ENCODE data around the gene ANKS6.

Gene ANKS6

DNA sequence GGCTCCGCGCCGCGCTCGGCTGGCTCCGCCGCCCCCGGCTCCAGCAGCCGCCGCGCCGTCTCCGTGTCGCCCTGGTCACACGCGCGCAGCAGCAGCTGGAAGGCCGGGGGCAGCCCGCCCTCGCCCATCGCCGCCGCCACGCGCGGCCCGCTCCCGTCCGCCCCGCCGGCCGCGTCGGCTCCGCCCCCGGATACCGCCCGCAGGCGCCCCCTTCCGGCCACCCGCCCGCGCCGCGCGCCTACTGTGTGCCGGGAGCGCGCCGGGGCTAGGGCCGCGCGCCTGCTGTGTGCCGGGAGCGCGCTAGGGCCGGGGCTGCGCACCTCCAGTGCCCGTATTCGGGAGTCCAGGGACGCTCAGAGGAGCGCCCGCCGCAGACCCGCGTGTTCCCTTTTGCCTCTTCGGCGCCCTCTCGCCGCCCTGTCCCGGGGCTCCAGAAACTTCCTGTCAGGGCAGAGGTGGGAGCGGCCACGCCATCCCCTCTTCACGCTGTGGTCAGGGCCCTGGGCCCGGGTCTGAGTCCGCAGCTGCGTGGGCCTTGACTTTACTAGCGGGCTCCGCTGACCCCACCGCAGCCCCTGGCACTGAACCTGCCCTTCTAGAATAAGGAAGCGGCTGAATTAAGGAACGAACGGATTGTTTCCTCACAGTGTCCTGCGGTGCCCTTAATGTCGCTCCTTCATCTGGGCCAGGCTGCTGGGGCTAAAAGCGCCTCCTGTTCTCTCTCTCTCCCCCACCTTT is at the start of gene ANKS6:
Gene ANKS6, minus strand, starts transcription at position 192 of the 738 bp plus-strand sequence. Its CDS starts 64 bp downstream, at position 128.
- Histone ChIP-seq H3K27me3 (ENCODE audit: control insufficient read depth, insufficient read depth, low read length) (peaks cover 9% of the 10 kb centered on the region), H3K4me3 (ENCODE audit: low read depth, low read length) (peak within 1 kb of the TSS; percentile 67), H3K9me3 (ENCODE audit: control insufficient read depth, insufficient read depth, low read length) (no peaks in the 10 kb centered on the region), H3K4me1 (ENCODE audit: control insufficient read depth, insufficient read depth, low read length) (peaks cover 7% of the 10 kb centered on the region), H3K9ac (ENCODE audit: low read depth, low read length) (peak within 1 kb of the TSS; percentile 65), H3K36me3 (ENCODE audit: control insufficient read depth, insufficient read depth, low read length) (no peaks in the 10 kb centered on the region)

DNA sequence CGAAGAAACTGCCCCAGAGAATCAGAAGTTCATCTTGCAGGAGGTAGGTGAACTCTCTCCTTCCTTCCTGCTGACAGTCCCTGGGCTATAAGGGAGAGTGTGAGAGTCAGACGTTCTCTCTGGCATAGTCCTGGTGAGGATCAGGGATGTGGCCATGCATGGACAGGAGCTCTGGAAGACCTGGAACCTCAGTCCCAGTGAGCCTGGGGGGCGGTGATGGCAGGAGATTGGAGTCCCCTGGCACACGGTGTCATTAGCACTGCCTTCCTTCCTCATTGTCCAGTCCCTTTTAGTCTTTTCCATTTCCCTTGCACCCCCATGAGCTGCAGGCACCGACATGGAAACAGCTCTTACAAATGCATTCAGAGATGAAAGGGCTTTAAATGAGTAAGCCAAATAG is 49.7 kb upstream of the ANKS6 start:
- Histone ChIP-seq H3K36me3 (ENCODE audit: control insufficient read depth, insufficient read depth, low read length) (no peaks in the 10 kb centered on the region), H3K4me1 (ENCODE audit: control insufficient read depth, insufficient read depth, low read length) (peaks cover 9% of the 10 kb centered on the region), H3K4me3 (ENCODE audit: low read depth, low read length) (no peak overlapping the region), H3K9me3 (ENCODE audit: control insufficient read depth, insufficient read depth, low read length) (no peaks in the 10 kb centered on the region), H3K27me3 (ENCODE audit: control insufficient read depth, insufficient read depth, low read length) (no peaks in the 10 kb centered on the region), H3K9ac (ENCODE audit: low read depth, low read length) (no peak overlapping the region)

DNA sequence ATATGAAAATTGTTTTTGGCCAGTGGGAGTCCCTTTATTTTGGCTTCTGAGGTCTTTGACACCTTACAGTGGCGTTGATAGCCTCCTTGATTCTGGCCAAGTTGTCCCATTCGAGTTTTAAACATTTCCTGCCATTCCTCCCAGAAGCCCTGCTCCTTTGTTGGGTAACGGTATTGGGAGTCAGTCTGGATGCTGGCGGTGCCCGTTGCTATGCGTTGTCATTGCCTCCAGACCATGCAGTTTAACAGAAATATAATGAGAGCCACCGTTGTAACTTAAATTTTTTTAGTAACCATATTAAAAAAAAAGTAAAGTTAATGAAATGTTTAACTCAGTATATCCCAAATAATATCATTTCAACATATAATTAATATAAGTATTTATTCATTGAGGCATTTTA is 46.2 kb upstream of the ANKS6 start:
- Histone ChIP-seq H3K9ac (ENCODE audit: low read depth, low read length) (no peak overlapping the region), H3K4me3 (ENCODE audit: low read depth, low read length) (no peak overlapping the region), H3K4me1 (ENCODE audit: control insufficient read depth, insufficient read depth, low read length) (no peaks in the 10 kb centered on the region), H3K27me3 (ENCODE audit: control insufficient read depth, insufficient read depth, low read length) (no peaks in the 10 kb centered on the region), H3K36me3 (ENCODE audit: control insufficient read depth, insufficient read depth, low read length) (no peaks in the 10 kb centered on the region), H3K9me3 (ENCODE audit: control insufficient read depth, insufficient read depth, low read length) (no peaks in the 10 kb centered on the region)

DNA sequence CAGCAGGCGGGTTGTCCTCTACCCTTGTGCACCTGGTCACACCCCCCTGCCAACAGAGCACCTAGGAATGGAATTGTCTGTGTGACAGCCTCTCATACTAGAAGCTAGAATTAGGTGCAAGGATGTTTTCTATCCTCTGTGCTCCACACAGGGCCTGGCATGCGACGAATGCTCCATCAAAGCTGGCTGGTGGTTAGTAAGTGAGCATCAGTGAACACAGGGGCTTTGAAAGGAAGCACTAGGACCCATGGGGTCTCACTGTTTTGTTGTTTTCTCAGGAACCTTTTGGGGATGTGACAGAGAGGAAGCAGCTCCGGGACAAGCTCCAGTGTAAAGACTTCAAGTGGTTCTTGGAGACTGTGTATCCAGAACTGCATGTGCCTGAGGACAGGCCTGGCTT is 43.4 kb upstream of the ANKS6 start:
- no peaks in the 10 kb centered on the region for H3K36me3 ChIP-seq (ENCODE audit: control insufficient read depth, insufficient read depth, low read length)
- no peaks in the 10 kb centered on the region for H3K4me1 ChIP-seq (ENCODE audit: control insufficient read depth, insufficient read depth, low read length)
- H3K9me3 ChIP-seq (ENCODE audit: control insufficient read depth, insufficient read depth, low read length): no peaks in the 10 kb centered on the region
- no peaks in the 10 kb centered on the region for H3K27me3 ChIP-seq (ENCODE audit: control insufficient read depth, insufficient read depth, low read length)
- no peak overlapping the region for H3K9ac ChIP-seq (ENCODE audit: low read depth, low read length)
- no peak overlapping the region for H3K4me3 ChIP-seq (ENCODE audit: low read depth, low read length)

DNA sequence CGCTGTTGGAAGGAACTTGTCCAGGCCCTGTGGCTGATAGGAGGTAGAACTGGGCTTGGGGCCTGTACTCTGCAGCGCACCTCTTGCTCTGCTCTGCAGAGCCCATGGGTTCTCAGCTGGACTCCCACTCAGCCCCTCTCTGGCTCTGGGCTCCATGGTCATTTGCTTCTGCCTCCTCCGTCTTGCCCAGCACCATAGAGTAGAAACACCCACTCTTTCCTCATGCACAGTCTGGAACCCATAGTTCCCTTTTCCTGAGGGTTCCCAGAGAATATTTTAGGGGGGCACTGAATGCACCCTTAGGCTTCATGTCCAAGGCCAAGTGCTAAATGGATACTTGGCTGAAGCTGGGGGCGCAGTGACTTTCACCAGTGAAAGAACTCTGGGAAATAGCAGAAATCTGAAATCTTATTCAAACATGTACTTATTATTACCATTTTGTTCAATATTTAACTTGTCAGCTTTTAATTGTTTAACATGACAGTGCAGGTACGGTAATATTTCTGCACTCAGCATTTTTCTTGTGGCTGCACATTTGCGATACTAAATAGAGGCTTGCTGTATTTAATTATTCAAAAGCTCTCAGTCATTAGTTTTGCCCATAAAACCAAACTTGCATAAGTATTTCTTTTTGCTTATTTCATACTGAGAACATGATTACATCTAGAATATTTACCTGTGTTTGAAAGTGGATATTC is 42.7 kb upstream of the ANKS6 start:
- Histone ChIP-seq H3K36me3 (ENCODE audit: control insufficient read depth, insufficient read depth, low read length) (no peaks in the 10 kb centered on the region), H3K4me1 (ENCODE audit: control insufficient read depth, insufficient read depth, low read length) (no peaks in the 10 kb centered on the region), H3K9me3 (ENCODE audit: control insufficient read depth, insufficient read depth, low read length) (no peaks in the 10 kb centered on the region), H3K27me3 (ENCODE audit: control insufficient read depth, insufficient read depth, low read length) (no peaks in the 10 kb centered on the region), H3K9ac (ENCODE audit: low read depth, low read length) (no peak overlapping the region), H3K4me3 (ENCODE audit: low read depth, low read length) (no peak overlapping the region)

DNA sequence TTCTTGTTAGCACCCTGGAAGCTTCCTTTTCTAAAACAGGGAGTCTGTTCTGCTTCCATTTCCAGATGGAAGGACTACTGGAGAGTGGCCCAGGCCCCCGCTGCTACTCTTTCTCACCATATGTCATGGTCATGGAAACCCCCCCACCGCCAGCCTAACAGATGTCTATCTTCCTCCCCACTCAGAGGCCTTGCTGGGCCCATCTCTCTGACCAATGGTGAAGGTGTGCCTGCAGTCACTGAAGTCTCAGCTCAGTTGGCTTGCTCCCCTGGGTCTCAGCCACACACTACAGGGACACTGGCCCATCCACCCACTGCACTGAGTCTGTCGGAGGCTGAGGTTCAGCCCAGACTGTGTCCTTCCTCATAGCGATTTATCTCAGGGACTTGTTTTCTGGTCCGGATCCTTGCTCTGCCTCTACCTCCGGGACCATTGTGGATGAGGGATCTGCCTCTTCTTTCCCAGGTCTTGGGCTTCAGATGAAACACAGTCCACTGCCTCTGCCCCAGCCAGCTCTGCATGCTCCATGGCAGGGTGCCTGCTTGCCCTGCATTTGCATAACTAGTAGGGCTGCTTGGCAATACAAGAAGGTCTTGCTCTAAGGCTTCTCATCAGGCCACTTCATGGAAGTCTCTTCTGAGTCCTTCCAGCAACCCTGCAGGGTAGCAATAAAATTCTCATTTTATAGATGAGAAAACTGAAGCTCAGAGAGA is 42.0 kb upstream of the ANKS6 start:
- no peaks in the 10 kb centered on the region for H3K36me3 ChIP-seq (ENCODE audit: control insufficient read depth, insufficient read depth, low read length)
- no peak overlapping the region for H3K9ac ChIP-seq (ENCODE audit: low read depth, low read length)
- no peak overlapping the region for H3K4me3 ChIP-seq (ENCODE audit: low read depth, low read length)
- H3K27me3 ChIP-seq (ENCODE audit: control insufficient read depth, insufficient read depth, low read length): no peaks in the 10 kb centered on the region
- no peaks in the 10 kb centered on the region for H3K9me3 ChIP-seq (ENCODE audit: control insufficient read depth, insufficient read depth, low read length)
- H3K4me1 ChIP-seq (ENCODE audit: control insufficient read depth, insufficient read depth, low read length): no peaks in the 10 kb centered on the region

DNA sequence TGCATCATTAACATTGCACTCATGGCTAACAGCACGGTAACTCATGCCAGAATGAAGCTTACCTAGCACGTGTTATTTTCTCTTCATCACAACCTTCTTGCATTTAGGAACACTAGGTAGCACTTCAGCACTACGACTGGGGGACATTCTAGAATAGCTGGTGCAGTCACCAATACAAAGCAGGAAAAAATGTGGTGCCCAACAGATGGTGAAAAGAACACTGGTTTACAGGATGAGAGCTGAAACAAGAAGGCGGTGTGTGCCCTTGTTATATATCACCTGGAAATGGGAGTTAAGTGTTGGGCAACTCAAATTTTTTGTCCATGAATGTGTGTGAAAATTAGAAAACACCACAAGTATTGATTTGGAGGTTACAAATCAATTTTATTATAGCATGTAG is 41.2 kb upstream of the ANKS6 start:
- Histone ChIP-seq H3K27me3 (ENCODE audit: control insufficient read depth, insufficient read depth, low read length) (no peaks in the 10 kb centered on the region), H3K4me1 (ENCODE audit: control insufficient read depth, insufficient read depth, low read length) (no peaks in the 10 kb centered on the region), H3K4me3 (ENCODE audit: low read depth, low read length) (no peak overlapping the region), H3K36me3 (ENCODE audit: control insufficient read depth, insufficient read depth, low read length) (no peaks in the 10 kb centered on the region), H3K9ac (ENCODE audit: low read depth, low read length) (no peak overlapping the region), H3K9me3 (ENCODE audit: control insufficient read depth, insufficient read depth, low read length) (no peaks in the 10 kb centered on the region)

DNA sequence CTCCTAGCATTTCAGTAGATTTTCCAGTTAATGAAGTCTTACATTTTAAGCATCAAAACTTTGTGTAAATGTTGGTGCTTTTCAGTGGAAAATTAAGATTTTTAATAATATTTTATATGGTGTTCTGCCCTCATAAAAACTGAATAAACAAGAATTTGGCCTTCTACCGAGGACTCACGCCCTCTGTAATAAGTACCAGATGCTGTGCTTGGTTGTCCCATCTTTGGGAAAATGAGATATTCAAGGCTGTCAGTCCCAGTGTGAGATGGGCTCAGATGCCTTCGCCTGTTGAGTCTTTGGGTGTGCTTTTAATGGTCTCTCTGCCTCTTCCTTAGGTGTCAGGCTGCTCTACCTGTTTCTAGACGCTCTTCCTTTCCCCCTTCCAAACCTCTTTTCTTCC is 39.9 kb upstream of the ANKS6 start:
- no peak overlapping the region for H3K4me3 ChIP-seq (ENCODE audit: low read depth, low read length)
- no peaks in the 10 kb centered on the region for H3K9me3 ChIP-seq (ENCODE audit: control insufficient read depth, insufficient read depth, low read length)
- no peaks in the 10 kb centered on the region for H3K36me3 ChIP-seq (ENCODE audit: control insufficient read depth, insufficient read depth, low read length)
- H3K9ac ChIP-seq (ENCODE audit: low read depth, low read length): no peak overlapping the region
- H3K4me1 ChIP-seq (ENCODE audit: control insufficient read depth, insufficient read depth, low read length): no peaks in the 10 kb centered on the region
- H3K27me3 ChIP-seq (ENCODE audit: control insufficient read depth, insufficient read depth, low read length): no peaks in the 10 kb centered on the region

DNA sequence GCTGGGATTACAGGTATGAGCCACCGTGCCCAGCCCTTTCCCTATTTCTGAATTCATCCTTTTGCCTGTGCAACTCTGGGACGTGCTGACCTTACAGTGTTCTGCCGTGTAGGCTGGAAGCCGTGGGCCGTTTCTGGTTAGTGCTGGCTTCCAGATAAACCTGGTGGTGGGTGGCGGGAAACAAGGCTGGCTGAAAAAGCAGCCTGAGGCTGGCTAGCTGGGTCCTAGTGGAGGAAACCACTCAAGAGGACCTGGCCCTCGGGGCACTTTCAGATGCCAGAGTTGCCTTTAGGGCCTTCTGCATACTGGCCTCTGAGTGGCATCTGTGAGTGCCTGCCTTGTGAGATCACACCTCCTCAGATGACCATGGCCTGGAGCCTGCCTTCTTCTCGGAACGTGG is 38.0 kb upstream of the ANKS6 start:
- Histone ChIP-seq H3K9me3 (ENCODE audit: control insufficient read depth, insufficient read depth, low read length) (no peaks in the 10 kb centered on the region), H3K27me3 (ENCODE audit: control insufficient read depth, insufficient read depth, low read length) (no peaks in the 10 kb centered on the region), H3K4me3 (ENCODE audit: low read depth, low read length) (no peak overlapping the region), H3K9ac (ENCODE audit: low read depth, low read length) (no peak overlapping the region), H3K4me1 (ENCODE audit: control insufficient read depth, insufficient read depth, low read length) (no peaks in the 10 kb centered on the region), H3K36me3 (ENCODE audit: control insufficient read depth, insufficient read depth, low read length) (no peaks in the 10 kb centered on the region)

DNA sequence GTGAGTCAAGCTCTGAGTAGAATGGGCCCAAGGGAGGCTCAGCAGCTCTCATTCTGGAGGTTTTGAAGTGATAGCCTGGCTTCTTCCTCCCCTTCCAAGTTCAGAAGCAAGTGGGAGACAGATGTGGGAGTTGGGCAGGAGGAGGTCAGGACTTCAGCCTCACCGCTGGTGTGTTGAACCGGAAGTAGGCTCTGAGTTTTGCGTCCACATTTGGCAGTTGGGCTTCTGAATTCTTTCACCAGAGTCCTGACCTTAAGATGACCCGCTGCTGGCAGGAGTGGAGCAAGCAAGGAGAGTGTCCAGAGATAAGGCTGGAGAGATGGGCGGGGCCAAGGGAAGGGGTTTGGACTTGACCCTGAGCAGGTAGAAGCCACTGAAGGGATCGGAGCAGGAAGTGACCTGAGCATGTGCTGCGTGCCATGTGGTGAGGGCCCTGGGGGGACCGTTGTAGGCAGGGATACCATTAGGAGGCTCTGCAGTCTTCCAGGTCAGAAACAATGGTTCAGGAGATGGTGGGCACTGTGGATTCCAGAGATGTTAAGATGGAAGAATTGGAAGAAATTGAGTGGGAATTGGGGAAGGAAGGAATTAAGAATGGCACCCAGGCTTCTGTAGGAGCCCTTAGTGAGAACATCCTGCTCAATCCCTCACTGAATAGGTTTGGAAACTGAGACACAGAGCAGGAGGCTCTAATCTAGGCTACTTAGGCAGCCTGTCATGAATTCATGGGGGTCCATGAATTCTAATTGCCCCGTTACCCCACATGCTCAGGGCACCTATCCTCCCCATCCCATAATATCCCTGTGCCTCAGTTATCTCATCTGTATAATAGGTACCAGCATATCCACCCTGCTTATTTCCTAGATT is 37.0 kb upstream of the ANKS6 start:
- H3K4me1 ChIP-seq (ENCODE audit: control insufficient read depth, insufficient read depth, low read length): no peaks in the 10 kb centered on the region
- no peaks in the 10 kb centered on the region for H3K9me3 ChIP-seq (ENCODE audit: control insufficient read depth, insufficient read depth, low read length)
- no peaks in the 10 kb centered on the region for H3K36me3 ChIP-seq (ENCODE audit: control insufficient read depth, insufficient read depth, low read length)
- no peak overlapping the region for H3K9ac ChIP-seq (ENCODE audit: low read depth, low read length)
- no peak overlapping the region for H3K4me3 ChIP-seq (ENCODE audit: low read depth, low read length)
- H3K27me3 ChIP-seq (ENCODE audit: control insufficient read depth, insufficient read depth, low read length): no peaks in the 10 kb centered on the region

DNA sequence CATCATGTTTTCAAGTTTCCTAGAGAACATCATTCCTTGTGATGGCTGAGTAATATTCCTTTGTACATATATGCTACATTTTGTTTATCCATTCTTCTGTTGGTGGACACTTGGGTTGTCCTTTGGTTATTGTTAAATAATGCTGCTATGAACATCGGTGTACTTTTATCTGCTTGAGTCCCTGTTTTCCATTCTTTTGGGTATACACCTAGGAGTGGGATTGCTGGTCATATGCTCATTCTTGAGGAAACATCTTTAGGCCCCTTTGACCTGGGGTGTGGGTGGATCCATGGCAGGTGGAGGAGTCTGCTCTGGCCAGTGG is 36.4 kb upstream of the ANKS6 start:
- Histone ChIP-seq H3K27me3 (ENCODE audit: control insufficient read depth, insufficient read depth, low read length) (no peaks in the 10 kb centered on the region), H3K9ac (ENCODE audit: low read depth, low read length) (no peak overlapping the region), H3K36me3 (ENCODE audit: control insufficient read depth, insufficient read depth, low read length) (no peaks in the 10 kb centered on the region), H3K9me3 (ENCODE audit: control insufficient read depth, insufficient read depth, low read length) (no peaks in the 10 kb centered on the region), H3K4me1 (ENCODE audit: control insufficient read depth, insufficient read depth, low read length) (no peaks in the 10 kb centered on the region), H3K4me3 (ENCODE audit: low read depth, low read length) (no peak overlapping the region)
